SKM-1 treated with dmso at 0.1 percent for 144 hours (cell line): ENCODE measurements around the gene ZIC1.

Experiments used
- DNase-seq: peaks from one replicate; lab custom pipeline; 2025; ENCODE audit not compliant: unreplicated experiment; lab: John Stamatoyannopoulos, UW

The ZIC1 gene

GRCh38 chr3:147420353-147421183 lies 11.4 kb downstream of the ZIC1 start:
- no peak for DNase-seq

- no peak for DNase-seq
Measured at GRCh38 chr3:147421184-147421912, 12.2 kb downstream of the ZIC1 start.

GRCh38 chr3:147422196-147422595 lies 13.0 kb downstream of the ZIC1 start:
- no peak for DNase-seq

GRCh38 chr3:147422601-147423536 lies 13.7 kb downstream of the ZIC1 start:
- no peak for DNase-seq

GRCh38 chr3:147423537-147423797 lies 14.3 kb downstream of the ZIC1 start:
- no peak for DNase-seq

GRCh38 chr3:147423798-147424580 lies 14.8 kb downstream of the ZIC1 start:
- no peak for DNase-seq

- no peak for DNase-seq
Measured at GRCh38 chr3:147424581-147425387, 15.6 kb downstream of the ZIC1 start.

GRCh38 chr3:147425388-147425850 lies 16.3 kb downstream of the ZIC1 start:
- DNase-seq: no peak

- DNase-seq: no peak
Measured at GRCh38 chr3:147426931-147427330, 17.8 kb downstream of the ZIC1 start.

- no peak for DNase-seq
Measured at GRCh38 chr3:147427746-147428145, 18.6 kb downstream of the ZIC1 start.

- no peak for DNase-seq
Measured at GRCh38 chr3:147428326-147428725, 19.2 kb downstream of the ZIC1 start.

GRCh38 chr3:147428754-147429153 lies 19.6 kb downstream of the ZIC1 start:
- DNase-seq: no peak

GRCh38 chr3:147431751-147432150 lies 22.6 kb downstream of the ZIC1 start:
- peak; percentile 11 for DNase-seq

- no peak for DNase-seq
Measured at GRCh38 chr3:147447224-147447623, 38.1 kb downstream of the ZIC1 start.

GRCh38 chr3:147449669-147450068 lies 40.5 kb downstream of the ZIC1 start:
- no peak for DNase-seq

GRCh38 chr3:147458995-147459704 lies 50.0 kb downstream of the ZIC1 start:
- no peak for DNase-seq

- DNase-seq: no peak
Measured at GRCh38 chr3:147462856-147463255, 53.7 kb downstream of the ZIC1 start.
